ENCODE data around the gene WDR72. TPM values are rescaled to one million over a fixed set of nuclear protein-coding genes. Genes with fewer than 3 reads are reported as not detected.

WDR72 gene
- polyA plus RNA-seq, 1 of the 3 experiments (the other 2 are of a cell fraction): 0.02 TPM

- DNase-seq: no peak
- H3K9ac ChIP-seq: no peak overlapping the region
- 0% methylated on average over 1 of the region's 1 CpG for WGBS (ENCODE audit: low lambda C conversion rate)
- no peaks in the 10 kb centered on the region for H3K9me3 ChIP-seq
- CTCF ChIA-PET: interaction anchor here (0.6 to 2.8 kb wide), 18 partner anchors 10 to 1297 kb away, joined by 3 to 11 read pairs (median 4); no protein-coding TSS in a partner anchor
- POLR2A ChIA-PET: no interaction called here
- H3K4me2 ChIP-seq: no peak overlapping the region
- H3K27ac ChIP-seq (ENCODE audit: low read depth in 2 of 2, low read length in 1 of 2): no peak overlapping the region
- TF ChIP-seq CHD2 (IDR thresholded peaks at IDR 0.05; ENCODE audit: low read length, partially characterized antibody) (no peak), JUND (IDR thresholded peaks at IDR 0.05) (no peak), NFIC (IDR thresholded peaks at IDR 0.05; ENCODE audit: borderline replicate concordance) (no peak), IRF3 (IDR thresholded peaks at IDR 0.05; ENCODE audit: low read depth, low read length) (no peak), RAD21 (IDR thresholded peaks at IDR 0.05; ENCODE audit: low read length) (no peak), REST (IDR thresholded peaks at IDR 0.05; ENCODE audit: low read depth, low read length) (no peak)
- H3K4me1 ChIP-seq (ENCODE audit: control insufficient read depth in 1 of 2, insufficient read depth in 2 of 2, low read depth in 1 of 2, low read length in 1 of 2): no peaks in the 10 kb centered on the region
- H4K20me1 ChIP-seq (ENCODE audit: insufficient read depth): no peaks in the 10 kb centered on the region
- no peaks in the 10 kb centered on the region for H3K36me3 ChIP-seq (replicated peaks in 1 of 2; ENCODE audit: control insufficient read depth in 1 of 2, insufficient read depth in 2 of 2, low read length in 1 of 2)
- H3K9me2 ChIP-seq: no peaks in the 10 kb centered on the region
- no peaks in the 10 kb centered on the region for H3K27me3 ChIP-seq (ENCODE audit: insufficient read depth)
- no peak overlapping the region for H3K4me3 ChIP-seq (ENCODE audit: low read depth in 2 of 2, low read length in 1 of 2)
- H3F3A ChIP-seq (replicated peaks; ENCODE audit: insufficient read depth): no peaks in the 10 kb centered on the region
- no peak overlapping the region for H2AFZ ChIP-seq (ENCODE audit: low read depth)
- no peaks in the 10 kb centered on the region for H3K79me2 ChIP-seq (ENCODE audit: insufficient read depth)
Observed at GRCh38 chr15:53807501-53807900, 48.0 kb upstream of the WDR72 start.

GRCh38 chr15:53802672-53803071, 43.2 kb upstream of the WDR72 start:
- no peak overlapping the region for H3K9ac ChIP-seq
- no peaks in the 10 kb centered on the region for H3K79me2 ChIP-seq (ENCODE audit: insufficient read depth)
- H4K20me1 ChIP-seq (ENCODE audit: insufficient read depth): no peaks in the 10 kb centered on the region
- no peak overlapping the region for H2AFZ ChIP-seq (ENCODE audit: low read depth)
- H3K4me1 ChIP-seq (ENCODE audit: control insufficient read depth in 1 of 2, insufficient read depth in 2 of 2, low read depth in 1 of 2, low read length in 1 of 2): no peaks in the 10 kb centered on the region
- DNase-seq: no peak
- H3K36me3 ChIP-seq (replicated peaks in 1 of 2; ENCODE audit: control insufficient read depth in 1 of 2, insufficient read depth in 2 of 2, low read length in 1 of 2): no peaks in the 10 kb centered on the region
- no peak overlapping the region for H3K4me3 ChIP-seq (ENCODE audit: low read depth in 2 of 2, low read length in 1 of 2)
- 1% methylated on average over 2 of the region's 2 CpGs for WGBS (ENCODE audit: low lambda C conversion rate)
- ChIA-PET CTCF (interaction anchor here (0.7 kb wide), 1 partner anchor 1179 kb away, joined by 3 read pairs; no protein-coding TSS in a partner anchor), POLR2A (no interaction called here)
- H3K27ac ChIP-seq (ENCODE audit: low read depth in 2 of 2, low read length in 1 of 2): no peak overlapping the region
- no peaks in the 10 kb centered on the region for H3K27me3 ChIP-seq (ENCODE audit: insufficient read depth)
- H3F3A ChIP-seq (replicated peaks; ENCODE audit: insufficient read depth): no peaks in the 10 kb centered on the region
- no peaks in the 10 kb centered on the region for H3K9me3 ChIP-seq
- no peaks in the 10 kb centered on the region for H3K9me2 ChIP-seq
- TF ChIP-seq CHD2 (IDR thresholded peaks at IDR 0.05; ENCODE audit: low read length, partially characterized antibody) (no peak), EP300 (IDR thresholded peaks at IDR 0.05; ENCODE audit: borderline replicate concordance in 1 of 2, low read depth in 1 of 2, low read length in 1 of 2) (no peak), PBX3 (IDR thresholded peaks at IDR 0.05) (no peak), FOXJ3 (CRISPR knock-in tag; IDR thresholded peaks at IDR 0.05) (no peak), MEF2A (IDR thresholded peaks at IDR 0.05; ENCODE audit: borderline replicate concordance, low read depth) (no peak), TAF1 (IDR thresholded peaks at IDR 0.05; ENCODE audit: borderline replicate concordance, low read depth, low read length) (no peak), RFX5 (IDR thresholded peaks at IDR 0.05; ENCODE audit: low read length) (no peak), SMC3 (IDR thresholded peaks at IDR 0.05; ENCODE audit: low read depth, low read length) (no peak), JUND (IDR thresholded peaks at IDR 0.05) (no peak)
- no peak overlapping the region for H3K4me2 ChIP-seq
